ENCODE data around the gene SLC45A3.
A peak's percentile ranks its signal among the peaks of the same experiment; 100 is the strongest.

Gene SLC45A3

GRCh38 chr1:205699416-205699815 lies 19.1 kb upstream of the SLC45A3 start:
- no peak for DNase-seq

- DNase-seq, result no peak
Measured at GRCh38 chr1:205698921-205699320, 18.6 kb upstream of the SLC45A3 start.

DNA sequence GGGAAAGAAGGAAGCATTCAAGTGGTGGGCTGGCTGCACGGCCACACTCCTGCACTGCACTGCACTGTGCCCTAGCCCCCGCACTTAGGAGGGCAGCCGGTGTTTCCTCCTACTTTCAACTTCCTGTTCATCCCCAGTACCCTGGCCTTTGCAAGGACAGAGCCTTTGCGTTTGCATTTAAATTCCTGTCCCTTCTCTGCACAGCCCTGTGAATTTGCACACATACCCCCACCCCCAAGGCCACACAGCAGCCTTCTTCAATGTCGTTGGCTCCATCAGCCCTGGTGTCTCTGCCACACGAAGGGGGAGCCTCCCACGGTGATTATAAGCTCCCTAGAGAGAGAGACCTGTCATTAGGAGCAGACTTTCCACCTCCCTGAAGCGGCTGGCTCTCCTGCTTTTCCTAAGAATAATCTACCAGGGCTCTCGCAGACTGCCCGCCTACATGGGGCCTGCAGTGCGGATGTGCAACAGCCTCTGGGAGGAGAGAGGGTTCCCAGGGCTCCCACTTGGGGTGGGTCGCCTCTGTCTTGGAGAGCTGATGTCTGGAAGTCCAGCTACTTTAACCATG lies 13.2 kb upstream of the SLC45A3 start:
- no peak for DNase-seq

DNA sequence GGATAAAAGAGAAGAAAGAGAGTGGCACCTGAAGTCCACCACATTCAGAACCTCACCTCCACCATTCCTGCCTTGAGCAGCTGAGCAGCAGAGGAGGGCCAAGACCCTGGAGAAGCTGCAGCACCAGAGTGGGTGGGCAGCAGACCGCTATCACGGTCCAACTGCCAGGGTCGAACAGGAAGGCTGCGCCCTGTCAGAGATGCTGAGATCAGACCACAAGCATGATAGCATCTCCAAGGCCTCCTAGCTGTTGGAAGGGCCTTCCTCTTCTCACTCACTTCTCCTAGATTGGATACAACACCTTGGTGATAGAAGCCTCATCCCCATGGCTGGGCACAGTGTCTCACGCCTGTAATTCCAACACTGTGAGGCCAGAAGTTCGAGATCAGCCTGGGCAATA lies 12.1 kb upstream of the SLC45A3 start:
- no peak for DNase-seq

DNA sequence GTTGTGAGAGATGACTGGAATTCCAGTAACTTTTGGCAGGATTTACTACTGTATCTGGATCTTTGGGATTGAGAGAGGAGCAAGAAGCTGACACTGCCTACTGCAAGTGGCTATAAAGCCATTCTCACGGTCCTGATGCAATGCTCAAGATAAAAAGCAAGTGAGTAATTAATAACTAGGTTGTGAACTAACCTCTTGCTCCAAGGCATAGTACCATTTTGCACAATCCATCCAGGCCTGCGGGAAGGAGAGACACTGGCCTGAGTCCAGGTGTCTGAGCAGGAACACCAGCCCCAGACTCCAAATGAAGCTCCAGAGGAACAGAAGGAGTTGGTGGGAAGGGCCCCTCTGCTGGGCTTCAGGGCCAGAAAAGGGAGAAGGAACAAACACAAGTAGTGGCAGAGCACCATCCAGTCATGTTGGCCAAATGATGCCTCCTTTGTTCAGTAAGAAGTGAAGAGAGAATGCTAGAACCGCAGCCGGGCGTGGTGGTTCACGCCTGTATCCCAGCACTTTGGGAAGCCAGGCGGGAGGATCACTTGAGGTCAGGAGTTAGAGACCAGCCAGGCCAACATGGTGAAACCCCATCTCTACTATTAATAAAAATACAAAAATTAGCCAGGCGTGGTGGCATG lies 9.9 kb upstream of the SLC45A3 start:
- DNase-seq, result no peak

DNA sequence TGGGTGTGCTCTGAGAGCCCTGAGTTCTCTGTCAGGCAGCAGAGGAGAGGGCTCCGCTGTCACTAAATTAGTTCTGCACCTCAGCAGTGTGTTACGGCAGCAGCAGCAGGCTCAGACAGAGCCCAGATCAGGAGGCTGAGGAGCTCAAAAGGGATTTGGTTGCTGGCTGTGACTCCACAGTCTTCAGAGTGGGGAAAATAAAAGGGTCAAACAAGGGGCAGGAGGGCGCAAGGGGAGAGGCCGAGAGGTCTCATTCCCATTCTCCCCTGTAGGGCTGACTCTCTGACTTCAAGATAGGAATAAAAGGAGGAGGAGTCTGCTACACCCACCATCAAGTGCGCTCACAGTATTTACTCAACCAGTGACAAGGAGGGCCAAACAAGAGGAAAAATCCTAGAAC lies 9.2 kb upstream of the SLC45A3 start:
- no peak for DNase-seq

DNA sequence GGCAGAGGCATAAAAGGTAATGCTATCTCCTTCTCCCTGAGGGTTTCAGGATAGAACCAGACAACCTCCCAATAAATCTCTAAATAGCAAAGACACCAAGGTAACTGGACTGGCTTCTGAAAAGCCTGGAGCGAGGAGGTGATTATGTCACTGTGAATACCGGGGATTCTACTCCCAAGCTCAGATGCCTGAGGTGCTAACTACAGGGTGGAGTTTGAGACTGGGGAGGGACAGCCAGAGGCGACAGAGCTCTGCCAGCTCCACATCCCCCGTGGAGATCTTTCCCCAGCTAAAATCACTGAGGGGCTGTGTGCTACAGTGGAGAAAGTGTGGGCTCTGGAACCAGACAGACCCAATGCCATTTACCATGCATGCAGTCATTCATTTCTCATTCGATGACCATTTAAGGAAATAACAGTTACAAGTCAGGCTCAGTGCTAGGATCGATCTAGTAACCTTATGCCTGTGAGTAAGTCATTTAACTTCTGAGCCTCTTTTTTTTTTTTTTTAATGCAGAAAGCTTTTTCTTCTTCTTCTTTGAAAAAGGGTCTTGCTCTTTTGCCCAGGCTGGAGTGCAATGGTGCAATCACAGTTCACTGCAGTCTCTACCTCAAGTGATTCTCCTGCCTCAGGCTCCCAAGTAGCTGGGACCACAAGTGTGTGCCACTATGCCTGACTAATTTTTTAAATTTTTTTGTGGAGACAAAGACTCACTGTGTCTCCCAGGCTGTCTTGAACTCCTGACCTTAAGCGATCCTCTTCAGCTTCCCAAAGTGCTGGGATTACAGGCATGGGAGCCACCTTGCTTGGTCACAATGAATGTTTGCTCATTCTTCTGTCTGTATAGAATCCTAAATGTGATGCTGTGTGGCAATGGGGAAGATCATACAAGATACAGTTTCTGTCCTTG lies 8.1 kb upstream of the SLC45A3 start:
- DNase-seq, result no peak

GRCh38 chr1:205687242-205687641 lies 6.9 kb upstream of the SLC45A3 start:
- no peak for DNase-seq

DNA sequence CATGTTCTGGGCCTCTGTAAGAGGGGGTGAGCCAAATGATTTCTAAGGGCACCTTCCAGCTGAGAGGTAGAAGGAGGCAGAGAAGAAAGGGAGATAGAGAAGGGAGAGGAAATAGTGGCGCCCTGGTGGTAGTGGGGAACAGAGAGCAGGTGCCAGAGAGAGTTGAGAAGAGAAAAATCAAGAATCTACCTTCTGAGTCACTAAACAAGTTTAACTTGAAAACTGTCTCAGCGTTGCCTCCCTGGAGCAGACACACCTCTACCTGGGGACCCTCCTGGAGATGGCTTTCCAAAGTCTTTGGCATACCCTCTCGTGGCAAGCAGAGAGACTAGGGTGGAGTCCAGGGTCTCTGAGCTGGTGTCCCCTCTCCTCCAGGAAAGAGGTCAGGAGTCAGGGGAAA lies 1.1 kb upstream of the SLC45A3 start:
- no peak for DNase-seq

- DNase-seq, result no peak
Measured at GRCh38 chr1:205678286-205679111, 1.8 kb downstream of the SLC45A3 start.

DNA sequence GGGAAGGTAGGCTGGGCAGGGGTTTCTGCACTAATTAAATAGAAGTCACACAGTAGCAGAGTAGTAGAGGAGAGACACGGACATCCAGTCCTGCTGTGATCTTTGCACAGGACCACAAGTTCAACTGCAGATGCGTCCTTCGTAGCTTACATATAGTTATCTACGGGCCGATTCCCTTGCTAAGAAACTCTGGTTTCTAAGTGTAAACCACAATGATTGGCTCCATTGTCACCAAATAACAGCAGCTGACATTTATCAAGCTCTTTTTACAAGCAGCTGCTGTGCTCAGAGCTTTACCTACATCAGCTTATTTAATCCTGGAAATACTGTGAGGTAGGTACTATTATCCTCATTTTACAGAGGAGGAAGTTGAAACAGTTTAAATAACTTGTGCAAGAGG lies 3.1 kb downstream of the SLC45A3 start:
- no peak for DNase-seq

DNA sequence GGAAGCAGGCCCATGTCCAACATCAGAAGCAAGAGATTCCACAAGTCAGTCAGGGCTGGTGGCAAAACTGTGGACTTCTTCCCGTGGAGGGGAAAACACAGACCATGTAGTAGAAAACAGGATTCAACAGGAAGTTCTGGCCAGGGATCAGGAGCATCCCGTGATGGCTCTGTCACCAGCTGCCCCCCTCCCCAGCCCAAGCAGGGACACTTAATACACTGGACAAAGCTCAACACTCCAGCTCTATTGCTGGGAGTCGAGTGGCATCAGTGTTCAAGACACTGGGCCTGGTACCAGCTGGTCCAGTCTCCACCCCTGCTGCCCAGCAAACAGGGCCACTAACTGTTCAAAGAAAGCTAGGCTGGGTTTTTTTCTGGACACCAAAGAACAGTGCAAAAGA lies 3.7 kb downstream of the SLC45A3 start:
- DNase-seq, result no peak

DNA sequence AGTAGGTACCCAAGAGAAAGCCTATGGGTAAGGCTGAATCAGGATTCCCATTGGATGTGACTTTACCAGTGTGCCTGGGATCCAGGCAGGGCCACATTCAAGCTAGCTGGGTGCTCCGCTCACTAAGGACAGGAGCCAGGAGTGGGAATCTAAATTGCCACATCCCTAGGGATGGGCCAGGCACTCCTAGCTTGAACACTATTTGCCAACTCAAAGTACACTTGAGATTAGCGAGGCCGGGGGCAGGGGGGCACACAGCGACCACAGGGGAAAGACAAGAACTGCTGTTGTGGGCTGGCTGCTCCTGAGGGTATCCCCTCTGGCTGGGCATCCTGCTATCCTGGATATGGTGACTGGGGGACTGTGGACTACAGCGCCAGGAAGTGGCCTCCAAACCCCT lies 4.3 kb downstream of the SLC45A3 start:
- DNase-seq, result no peak

GRCh38 chr1:205675247-205675646 lies 5.1 kb downstream of the SLC45A3 start:
- DNase-seq, result no peak

GRCh38 chr1:205672970-205673369 lies 7.3 kb downstream of the SLC45A3 start:
- no peak for DNase-seq

DNA sequence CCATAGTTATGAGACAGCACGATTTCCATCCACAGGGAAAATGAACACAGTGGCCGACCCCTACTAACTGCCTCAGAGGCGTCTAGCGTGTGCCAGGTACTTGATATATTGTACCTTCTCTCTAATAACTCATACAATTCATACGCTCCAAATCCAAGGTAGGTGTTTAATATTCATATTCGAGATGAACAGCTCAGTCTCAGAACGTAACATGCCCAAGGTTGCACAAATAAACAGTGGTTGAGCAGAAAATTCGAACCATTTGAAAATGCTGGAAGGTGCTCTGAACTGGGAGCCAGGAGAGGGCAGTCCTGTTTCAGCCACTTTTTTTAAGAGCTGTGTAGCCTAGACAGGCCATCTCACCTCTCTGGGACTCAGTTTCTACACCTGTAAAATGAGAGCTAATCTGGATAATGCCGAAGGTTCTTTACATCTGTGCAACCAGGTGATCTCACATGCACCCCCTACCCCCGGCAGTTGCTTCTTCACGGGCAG lies 7.9 kb downstream of the SLC45A3 start:
- DNase-seq, result no peak

- no peak for DNase-seq
Measured at GRCh38 chr1:205670611-205671430, 9.5 kb downstream of the SLC45A3 start.

GRCh38 chr1:205670150-205670446 lies 10.2 kb downstream of the SLC45A3 start:
- no peak for DNase-seq

- DNase-seq, result peak in 1 of 2 donors; percentile 48
Measured at GRCh38 chr1:205669341-205670149, 10.8 kb downstream of the SLC45A3 start.

DNA sequence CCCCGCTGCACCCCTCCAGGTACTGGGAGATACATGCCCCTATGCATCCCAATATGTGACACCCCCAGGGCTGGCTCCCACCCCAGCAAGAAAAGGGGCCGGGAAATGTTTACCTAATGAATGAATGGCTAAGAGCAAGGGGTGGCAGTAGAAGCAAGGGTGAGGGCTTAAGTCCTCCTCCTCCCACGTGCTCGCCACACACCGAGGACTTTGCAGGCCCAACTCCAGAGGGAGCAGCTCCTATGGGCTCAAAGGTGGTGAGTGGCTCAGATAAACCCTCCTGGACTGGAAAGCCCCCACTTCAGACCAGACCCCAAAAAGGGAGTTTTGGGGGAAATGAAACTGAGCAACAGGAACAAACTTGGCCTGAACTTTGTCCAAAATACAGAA lies 11.4 kb downstream of the SLC45A3 start:
- DNase-seq, result peak in 1 of 2 donors; percentile 46

DNA sequence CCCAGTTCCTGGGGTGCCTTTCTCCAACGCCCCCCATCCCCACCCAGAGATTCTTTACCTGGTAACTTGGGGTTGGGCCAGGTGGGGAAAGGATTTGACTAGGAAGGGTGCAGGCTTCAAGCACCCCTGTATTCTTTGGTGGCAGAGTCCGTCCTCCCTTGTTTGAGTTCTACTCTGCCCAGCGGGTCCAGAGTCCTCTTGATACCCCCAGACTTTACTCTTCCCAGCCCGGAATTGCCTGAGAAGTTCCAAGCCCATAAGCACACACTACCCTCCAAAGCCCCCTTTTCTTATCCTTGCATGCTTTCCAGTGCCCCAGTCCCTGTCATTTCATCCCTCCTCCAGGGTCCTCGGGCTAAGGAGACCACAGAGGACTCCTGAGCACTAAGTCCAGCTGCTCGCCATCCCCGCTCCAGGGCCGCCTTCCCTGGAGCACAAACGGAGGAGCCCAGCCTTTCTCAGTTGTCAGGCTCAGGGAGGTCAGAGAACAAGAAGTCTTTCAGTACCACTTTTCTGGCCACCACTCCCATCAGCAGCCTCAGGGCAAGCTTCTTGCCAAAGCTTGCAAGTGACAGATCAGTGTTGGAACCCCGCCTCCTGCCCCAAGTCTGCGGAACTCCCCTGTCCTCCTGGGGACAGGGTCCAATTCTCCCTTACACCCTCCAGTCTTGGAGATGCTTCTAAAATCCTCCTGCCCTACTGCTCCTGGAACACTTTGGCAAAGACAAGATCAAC lies 12.2 kb downstream of the SLC45A3 start:
- no peak for DNase-seq

Data from CD4-positive, alpha-beta T cell treated with Interleukin-1 beta for 1 hour (primary cell).